Measurements from ENCODE around the gene LHFPL5.

The LHFPL5 gene

DNA sequence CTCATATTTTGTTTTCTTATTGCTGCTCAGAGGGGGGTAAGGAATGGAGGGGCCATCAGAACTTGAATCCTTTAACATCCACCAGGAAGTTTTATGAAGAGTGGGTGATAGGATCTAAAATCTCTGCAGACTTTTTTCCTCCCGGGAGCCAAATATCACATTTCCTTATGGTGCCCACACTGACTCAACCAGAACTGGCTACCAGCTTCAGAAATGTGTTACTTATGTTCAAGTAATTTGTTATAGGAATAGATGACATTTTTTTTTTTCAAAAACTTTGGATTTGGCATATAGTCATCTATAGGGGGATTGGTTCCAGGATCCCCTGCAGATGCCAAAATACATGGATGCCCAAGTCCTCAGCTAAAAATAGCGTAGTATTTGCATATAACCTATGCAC, 18.4 kb downstream of the LHFPL5 start:
- DNase-seq (ENCODE audit: low read depth) = no peak
- TF ChIP-seq, protein P1, sequence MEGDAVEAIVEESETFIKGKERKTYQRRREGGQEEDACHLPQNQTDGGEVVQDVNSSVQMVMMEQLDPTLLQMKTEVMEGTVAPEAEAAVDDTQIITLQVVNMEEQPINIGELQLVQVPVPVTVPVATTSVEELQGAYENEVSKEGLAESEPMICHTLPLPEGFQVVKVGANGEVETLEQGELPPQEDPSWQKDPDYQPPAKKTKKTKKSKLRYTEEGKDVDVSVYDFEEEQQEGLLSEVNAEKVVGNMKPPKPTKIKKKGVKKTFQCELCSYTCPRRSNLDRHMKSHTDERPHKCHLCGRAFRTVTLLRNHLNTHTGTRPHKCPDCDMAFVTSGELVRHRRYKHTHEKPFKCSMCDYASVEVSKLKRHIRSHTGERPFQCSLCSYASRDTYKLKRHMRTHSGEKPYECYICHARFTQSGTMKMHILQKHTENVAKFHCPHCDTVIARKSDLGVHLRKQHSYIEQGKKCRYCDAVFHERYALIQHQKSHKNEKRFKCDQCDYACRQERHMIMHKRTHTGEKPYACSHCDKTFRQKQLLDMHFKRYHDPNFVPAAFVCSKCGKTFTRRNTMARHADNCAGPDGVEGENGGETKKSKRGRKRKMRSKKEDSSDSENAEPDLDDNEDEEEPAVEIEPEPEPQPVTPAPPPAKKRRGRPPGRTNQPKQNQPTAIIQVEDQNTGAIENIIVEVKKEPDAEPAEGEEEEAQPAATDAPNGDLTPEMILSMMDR (IDR thresholded peaks at IDR 0.05; ENCODE audit: low read length, missing control alignments) = no peak

DNA sequence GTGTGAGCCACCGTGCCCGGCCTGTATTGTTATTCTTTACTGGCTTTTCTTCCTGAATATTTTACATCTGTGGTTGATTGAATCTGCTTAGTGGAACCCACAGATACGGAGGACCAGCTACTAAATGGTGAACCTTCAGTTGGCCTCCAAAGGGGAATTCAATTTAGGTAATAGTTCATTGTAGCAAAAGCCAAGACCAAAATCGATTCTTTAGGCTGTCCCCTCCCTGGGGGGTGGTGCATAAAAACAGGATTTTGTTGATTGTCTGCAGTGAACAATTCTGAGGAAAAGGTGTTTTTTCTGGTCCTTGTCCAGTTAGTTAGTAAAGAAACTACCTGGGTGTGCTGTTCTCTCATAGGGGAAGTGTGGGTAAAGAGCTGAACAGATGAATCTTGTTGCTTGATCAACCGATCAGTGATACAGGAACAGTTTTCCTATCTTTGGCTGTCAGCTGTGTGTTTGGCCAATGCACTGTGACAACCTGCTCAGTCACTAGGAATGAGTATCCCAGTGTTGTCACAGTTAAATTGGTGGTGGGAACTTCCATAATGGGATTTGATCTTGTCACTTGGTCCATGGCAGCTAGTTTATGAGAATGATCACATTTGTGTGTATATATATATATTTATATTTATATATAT, 19.5 kb downstream of the LHFPL5 start:
- DNase-seq (ENCODE audit: low read depth) = no peak
- TF ChIP-seq, protein P1 (IDR thresholded peaks at IDR 0.05; ENCODE audit: low read length, missing control alignments) = no peak
- H3K4me3 ChIP-seq (replicated peaks; ENCODE audit: low read depth, low read length) = no peak overlapping the region

More for the DNA sequence above, 18.4 kb downstream of the LHFPL5 start:
- H3K4me3 ChIP-seq (replicated peaks; ENCODE audit: low read depth, low read length) = no peak overlapping the region

DNA sequence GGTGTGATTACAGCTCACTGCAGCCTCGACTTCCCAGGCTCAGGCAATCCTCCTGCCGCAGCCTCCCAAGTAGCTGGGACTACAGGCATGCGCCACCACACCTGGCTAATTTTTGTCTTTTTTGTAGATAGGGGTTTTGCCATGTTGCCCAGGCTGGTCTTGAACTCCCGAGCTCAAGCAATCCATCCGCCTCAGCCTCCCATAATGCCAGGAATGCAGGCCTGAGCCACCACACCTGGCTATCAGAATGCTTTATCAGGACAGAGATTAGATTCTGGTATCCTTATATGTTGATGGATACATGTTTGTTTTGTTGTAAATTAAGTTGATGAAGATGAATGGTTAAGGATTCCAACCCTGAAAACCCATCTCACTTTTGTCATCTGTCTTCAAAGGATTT, 24.2 kb downstream of the LHFPL5 start:
- H3K4me3 ChIP-seq (replicated peaks; ENCODE audit: low read depth, low read length) = no peak overlapping the region
- TF ChIP-seq, protein P1 (IDR thresholded peaks at IDR 0.05; ENCODE audit: low read length, missing control alignments) = no peak
- no peak for DNase-seq (ENCODE audit: low read depth)

DNA sequence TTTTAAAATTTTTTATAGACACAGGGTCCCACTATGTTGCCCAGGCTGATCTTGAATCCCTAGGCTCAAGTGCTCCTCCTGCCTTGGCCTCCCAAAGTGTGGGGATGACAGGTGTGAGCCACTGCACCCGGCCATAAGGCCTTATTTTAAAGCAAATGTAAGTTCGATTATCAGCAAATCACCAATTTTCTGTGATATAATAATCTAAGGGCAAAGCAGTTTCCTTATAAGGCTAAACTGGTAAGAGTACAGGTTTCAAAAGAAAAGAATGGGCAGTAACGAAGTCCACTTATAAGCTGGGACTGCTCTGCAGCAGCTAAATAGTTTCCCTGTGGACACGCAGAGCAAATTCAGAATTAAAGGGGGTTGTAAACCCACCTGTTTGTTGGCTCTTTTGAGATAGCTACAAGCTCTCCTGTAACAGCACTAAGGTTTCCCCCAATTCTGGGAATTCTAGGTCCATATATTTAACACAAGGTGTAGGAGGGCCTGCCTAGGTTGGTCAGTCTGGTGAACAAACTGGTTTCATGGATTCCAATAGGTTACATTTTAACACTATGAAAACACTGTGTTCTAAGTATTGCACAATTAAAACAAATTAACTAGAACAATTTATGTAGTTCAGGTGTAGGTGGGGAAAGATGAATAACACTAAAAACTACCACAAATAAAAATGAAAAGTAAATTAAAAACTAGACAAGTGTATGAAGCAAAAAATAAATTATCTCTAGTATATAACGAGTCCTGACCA, 26.3 kb downstream of the LHFPL5 start:
- DNase-seq (ENCODE audit: low read depth) = no peak
- H3K4me3 ChIP-seq (replicated peaks; ENCODE audit: low read depth, low read length) = no peak overlapping the region
- TF ChIP-seq, protein P1 (IDR thresholded peaks at IDR 0.05; ENCODE audit: low read length, missing control alignments) = no peak

DNA sequence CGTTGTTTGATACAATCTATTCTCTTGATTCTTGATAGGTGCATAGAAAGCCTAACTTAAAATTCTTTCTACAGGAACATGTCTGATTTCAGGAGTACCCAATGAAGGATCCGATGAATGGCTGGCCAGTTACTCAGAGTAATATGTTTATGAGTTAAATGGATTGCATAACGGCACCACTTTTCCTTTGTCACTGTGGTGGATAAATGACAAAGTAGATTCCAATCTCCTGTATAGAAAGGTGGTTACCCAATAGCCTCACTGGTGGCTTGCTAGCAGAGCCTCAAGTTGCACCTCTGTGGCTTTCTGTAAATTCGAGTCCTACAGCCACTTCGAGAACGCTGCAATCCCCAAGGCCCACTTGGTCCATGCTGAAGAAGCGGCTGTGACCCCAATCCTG, 28.4 kb downstream of the LHFPL5 start:
- peak; percentile 6 for DNase-seq (ENCODE audit: low read depth)
- no peak overlapping the region for H3K4me3 ChIP-seq (replicated peaks; ENCODE audit: low read depth, low read length)
- TF ChIP-seq, protein P1 (IDR thresholded peaks at IDR 0.05; ENCODE audit: low read length, missing control alignments) = no peak

DNA sequence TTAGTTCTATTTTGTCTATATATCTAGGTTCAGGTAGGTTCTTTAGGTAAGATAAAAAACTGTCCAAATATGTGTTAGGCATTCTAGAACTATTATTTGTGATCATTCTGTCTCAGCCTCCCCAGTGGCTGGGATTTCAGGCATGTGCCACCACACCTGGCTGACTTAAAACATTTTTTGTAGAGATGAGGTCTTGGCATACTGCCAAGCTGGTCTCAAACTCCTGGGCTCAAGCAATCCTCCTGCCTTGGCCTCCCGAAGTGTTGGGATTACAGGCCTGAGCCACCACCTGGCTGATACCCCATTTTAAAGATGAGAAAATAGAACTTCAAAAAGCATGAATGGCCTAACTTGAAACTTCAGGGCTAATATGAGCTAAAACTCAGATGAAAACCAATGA, 33.9 kb downstream of the LHFPL5 start:
- TF ChIP-seq, protein P1 (IDR thresholded peaks at IDR 0.05; ENCODE audit: low read length, missing control alignments) = no peak
- H3K4me3 ChIP-seq (replicated peaks; ENCODE audit: low read depth, low read length) = no peak overlapping the region
- DNase-seq (ENCODE audit: low read depth) = no peak

All from fibroblast of pulmonary artery (primary cell).